Ovary (tissue), 9 donors: ENCODE measurements around the gene SOST. TPM values are rescaled to one million over a fixed set of nuclear protein-coding genes. Genes with fewer than 3 reads are reported as not detected.

Experiments
- DNase-seq, 5 donors: peaks; one replicate each; pipeline ENCODE4 v3.0.0-alpha.2; 2019 to 2020
- H3K27ac ChIP-seq, 2 donors: fragments of 200-600 bp; one replicate each; pipeline versions ENCODE4 v1.5.1 to v1.8.0; 2019 to 2022
- H3K27me3 ChIP-seq: fragments of 200-600 bp; one replicate; pipeline ENCODE4 v1.8.0; 2022
- H3K36me3 ChIP-seq: fragments of 200-600 bp; sonication (generic); one replicate; pipeline ENCODE4 v1.5.1; 2019
- H3K4me1 ChIP-seq: one replicate; pipeline ENCODE4 v1.8.1; 2013; ENCODE audit warnings: mild to moderate bottlenecking, moderate library complexity; ENCODE audit not compliant: insufficient read depth
- H3K4me3 ChIP-seq: fragments of 200-600 bp; sonication (generic); one replicate; pipeline ENCODE4 v1.5.1; 2017
- H3K9me3 ChIP-seq, 2 donors: fragments of 200-600 bp in 1 of 2; sonication (generic) in 1 of 2; one replicate each; pipeline versions ENCODE4 v1.5.1 to v1.8.1; 2013 to 2019; ENCODE audit warnings: mild to moderate bottlenecking in 1 of 2, moderate library complexity in 1 of 2
- EP300 ChIP-seq: sonication (generic); formaldehyde crosslinking; IDR thresholded peaks from one replicate; pipeline ENCODE4 v1.6.1; 2017; ENCODE audit warnings: antibody characterized with exemption
- POLR2A ChIP-seq: fragments of 450-650 bp; IDR thresholded peaks from one replicate; pipeline ENCODE4 v1.6.1; 2017; ENCODE audit warnings: antibody characterized with exemption, mild to moderate bottlenecking, moderate library complexity
- WGBS, 3 donors: extraction: QIAGEN DNeasy Blood & Tissue Kit in 1 of 3; methylation state at CpG; one replicate each; pipeline versions ENCODE4 v1.1.5 to v1.1.7; 2013 to 2017; 5-methylcytosine and 5-hydroxymethylcytosine counted together
- intact Hi-C, 4 donors: fragments of 100-400 bp; cut with DNase I; formaldehyde crosslinking; loops; one replicate each; pipeline versions ENCODE4 v1.11.0 to v1.15.1; 2022 to 2023
- polyA plus RNA-seq, 2 donors: library from polyadenylated mRNA; stranded (reverse); fragments of 200-250 nt in 1 of 2; fragments of 350-450 nt in 1 of 2; fragmentation: Illumina TruSeq in 1 of 2; extraction: RNeasy Lipid Tissue Mini Kit (QIAGEN cat#74804) in 1 of 2; gene quantifications; one replicate each; pipeline ENCODE4 v1.2.3, GENCODE V29; 2013 to 2014
- total RNA-seq, 7 donors: library from RNA; depleted of rRNA in 2 of 7; stranded (reverse); fragments of >200 nt in 2 of 7; fragmentation: NEBNext Ultra II Directional in 3 of 7; extraction: Animal tissue kit (Norgen Biotek cat#: 25700) in 3 of 7; gene quantifications; one replicate each; pipeline versions ENCODE4 v1.1.0 to v1.2.4, GENCODE V29; 2016 to 2023
- TF ChIP-seq, protein P1 (sequence below), 3 donors: fragments of 450-650 bp in 2 of 3; fragments of 200-600 bp in 1 of 3; IDR thresholded peaks; one replicate each; pipeline versions ENCODE4 v1.5.1 to v1.8.0; 2016 to 2022; ENCODE audit warnings: antibody characterized with exemption in 3 of 3, mild to moderate bottlenecking in 1 of 3
- donor health status: DM: no; HTN: no; CAD: no; lungs with moderate emphysema.
- donor health status: DM: no; HTN: no; CAD: no.
- donor health status: Bipolar disorder and iron deficiency.
- donor health status: DM: yes; HTN: yes; CAD: no.
- donor health status: DM: no; HTN: no; CAD: no.
- donor health status: DM: yes; HTN: yes; CAD: no.

The SOST gene
- total and polyA plus RNA-seq, 9 donors, result 0.30 TPM; not detected in 8

DNA sequence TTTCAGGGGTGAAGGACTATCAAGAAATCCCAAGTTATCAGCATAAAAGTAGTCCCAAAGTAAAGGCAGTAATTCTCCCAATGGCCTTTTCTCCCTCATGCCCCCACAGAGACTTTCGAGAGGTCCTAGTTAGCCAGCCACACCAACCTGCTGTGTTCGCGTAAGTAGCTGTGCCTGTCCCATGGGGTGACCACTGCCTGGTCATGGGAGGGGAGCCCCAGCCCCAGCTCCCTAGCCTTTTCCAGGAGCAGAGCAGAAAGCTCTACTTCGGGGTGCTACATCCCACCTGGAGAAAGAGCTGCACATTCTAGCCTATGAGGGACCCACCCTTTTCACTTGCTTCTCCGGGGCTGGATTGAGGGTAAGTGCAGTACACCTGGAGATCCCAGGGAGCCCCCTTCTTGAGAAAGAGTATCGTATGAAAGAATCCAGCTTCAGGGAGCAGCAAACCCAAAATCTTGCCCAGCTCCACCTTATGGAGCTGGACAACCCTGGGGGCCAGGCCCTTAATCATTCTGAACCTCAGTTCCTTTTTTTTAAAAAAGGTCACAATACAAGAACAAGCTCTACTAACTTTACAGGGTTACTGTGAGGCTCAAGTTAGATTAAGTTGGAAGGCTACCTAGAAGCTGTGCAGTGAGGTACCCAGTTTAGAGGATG, 8.6 kb upstream of the SOST start:
- Histone ChIP-seq H3K4me1 (no peaks in the 10 kb centered on the region), H3K27me3 (no peaks in the 10 kb centered on the region), H3K9me3 (no peaks in the 10 kb centered on the region), H3K4me3 (no peak overlapping the region), H3K36me3 (no peaks in the 10 kb centered on the region), H3K27ac (no peak overlapping the region)
- intact Hi-C loops, result loop anchor here in 1 of 4 donors (10.0 kb wide), 1 partner anchor 192 kb away; no protein-coding TSS in a partner anchor
- no peak for DNase-seq
- 76 to 85% (median 79%) methylated on average over 6 of the region's 6 CpGs for WGBS, 3 donors
- TF ChIP-seq, protein P1, sequence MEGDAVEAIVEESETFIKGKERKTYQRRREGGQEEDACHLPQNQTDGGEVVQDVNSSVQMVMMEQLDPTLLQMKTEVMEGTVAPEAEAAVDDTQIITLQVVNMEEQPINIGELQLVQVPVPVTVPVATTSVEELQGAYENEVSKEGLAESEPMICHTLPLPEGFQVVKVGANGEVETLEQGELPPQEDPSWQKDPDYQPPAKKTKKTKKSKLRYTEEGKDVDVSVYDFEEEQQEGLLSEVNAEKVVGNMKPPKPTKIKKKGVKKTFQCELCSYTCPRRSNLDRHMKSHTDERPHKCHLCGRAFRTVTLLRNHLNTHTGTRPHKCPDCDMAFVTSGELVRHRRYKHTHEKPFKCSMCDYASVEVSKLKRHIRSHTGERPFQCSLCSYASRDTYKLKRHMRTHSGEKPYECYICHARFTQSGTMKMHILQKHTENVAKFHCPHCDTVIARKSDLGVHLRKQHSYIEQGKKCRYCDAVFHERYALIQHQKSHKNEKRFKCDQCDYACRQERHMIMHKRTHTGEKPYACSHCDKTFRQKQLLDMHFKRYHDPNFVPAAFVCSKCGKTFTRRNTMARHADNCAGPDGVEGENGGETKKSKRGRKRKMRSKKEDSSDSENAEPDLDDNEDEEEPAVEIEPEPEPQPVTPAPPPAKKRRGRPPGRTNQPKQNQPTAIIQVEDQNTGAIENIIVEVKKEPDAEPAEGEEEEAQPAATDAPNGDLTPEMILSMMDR (IDR thresholded peaks at IDR 0.05), result no peak
- TF ChIP-seq POLR2A, result no peak
- TF ChIP-seq EP300, result no peak

GRCh38 chr17:43766413-43767052, 7.9 kb upstream of the SOST start:
- H3K9me3 ChIP-seq, result no peaks in the 10 kb centered on the region
- WGBS, 3 donors, result 54 to 58% (median 55%) methylated on average over 7 of the region's 7 CpGs
- intact Hi-C loops, result loop anchor here in 1 of 4 donors (10.0 kb wide), 1 partner anchor 192 kb away; no protein-coding TSS in a partner anchor
- H3K4me1 ChIP-seq, result no peaks in the 10 kb centered on the region
- no peaks in the 10 kb centered on the region for H3K27me3 ChIP-seq
- no peak overlapping the region for H3K27ac ChIP-seq
- no peak overlapping the region for H3K4me3 ChIP-seq
- no peaks in the 10 kb centered on the region for H3K36me3 ChIP-seq
- peak in 4 of 5 donors; percentile 29 to 70 (median 57) for DNase-seq
- TF ChIP-seq EP300 (no peak), POLR2A (no peak)
- TF ChIP-seq, protein P1 (IDR thresholded peaks at IDR 0.05), result peak; percentile 41 to 56 (median 48)

DNA sequence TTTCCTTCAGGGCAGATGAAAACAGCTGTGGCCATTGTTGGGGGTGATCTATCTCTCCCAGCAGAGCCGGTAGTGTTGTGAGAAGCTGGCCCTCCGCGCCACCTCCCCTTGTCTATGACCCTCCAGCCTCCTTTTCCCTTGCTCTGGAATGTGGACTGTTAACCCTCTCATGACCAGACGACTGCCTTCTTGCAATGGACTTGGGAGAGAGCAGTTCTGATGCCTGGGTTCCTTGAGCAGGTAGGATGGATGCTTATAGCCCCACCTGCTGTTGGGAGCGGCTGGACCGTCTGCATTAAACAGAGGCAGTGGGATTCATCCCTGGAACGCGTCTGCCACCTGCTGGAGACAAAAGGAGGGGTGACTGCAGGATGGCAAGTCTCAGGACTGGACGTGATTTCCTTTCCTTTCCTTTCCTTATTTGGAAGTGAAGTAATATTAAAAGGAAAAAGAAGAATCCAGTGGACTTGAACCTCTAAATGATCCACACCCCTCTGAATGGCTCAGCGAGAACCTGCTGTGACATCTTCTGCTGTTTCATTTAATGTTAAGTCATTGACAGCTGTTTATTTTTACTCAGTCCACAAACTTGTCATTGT, 1.8 kb upstream of the SOST start:
- Histone ChIP-seq H3K4me3 (no peak overlapping the region), H3K4me1 (peaks cover 2% of the 10 kb centered on the region), H3K36me3 (no peaks in the 10 kb centered on the region), H3K27me3 (no peaks in the 10 kb centered on the region), H3K27ac (no peak overlapping the region), H3K9me3 (no peaks in the 10 kb centered on the region)
- DNase-seq, result peak; percentile 84 to 93 (median 90)
- TF ChIP-seq POLR2A, result no peak
- TF ChIP-seq, protein P1 (IDR thresholded peaks at IDR 0.05), result peak; percentile 85 to 94 (median 88)
- WGBS, 3 donors, result 0 to 2% (median 1%) methylated on average over 10 of the region's 10 CpGs
- intact Hi-C loops, result loop anchor here in 1 of 4 donors (10.0 kb wide), 1 partner anchor 186 kb away; no protein-coding TSS in a partner anchor

DNA sequence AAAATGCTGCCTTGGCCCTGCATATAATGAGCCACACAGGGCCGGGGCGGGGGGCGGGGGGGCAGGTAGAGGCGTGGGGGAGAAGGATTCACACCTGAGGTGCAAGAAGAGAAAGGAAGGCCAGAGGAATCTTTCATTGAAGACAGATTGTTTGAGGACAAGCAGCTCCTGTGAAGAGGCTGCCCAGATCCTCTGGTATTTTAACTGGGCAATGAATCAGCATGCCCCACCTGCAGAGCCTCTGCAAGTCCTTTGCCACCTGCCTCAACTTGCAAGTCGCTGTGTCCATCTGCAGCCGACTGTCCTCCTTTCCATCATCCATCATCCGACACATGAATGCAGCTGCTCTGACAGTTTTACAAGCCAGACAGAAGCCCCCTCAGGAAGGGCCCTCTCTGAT, 1.2 kb upstream of the SOST start:
- H3K36me3 ChIP-seq, result no peaks in the 10 kb centered on the region
- DNase-seq, result no peak

More for the DNA sequence above, 1.2 kb upstream of the SOST start:
- no peak for TF ChIP-seq EP300
- TF ChIP-seq POLR2A, result no peak
- TF ChIP-seq, protein P1 (IDR thresholded peaks at IDR 0.05), result no peak
- no peaks in the 10 kb centered on the region for H3K9me3 ChIP-seq
- intact Hi-C loops, result loop anchor here (2.0 to 10.0 kb wide), 6 partner anchors 48 to 185 kb away; no protein-coding TSS in a partner anchor
- H3K4me1 ChIP-seq, result peaks cover 4% of the 10 kb centered on the region
- no peak overlapping the region for H3K27ac ChIP-seq
- H3K4me3 ChIP-seq, result no peak overlapping the region
- no peaks in the 10 kb centered on the region for H3K27me3 ChIP-seq
- WGBS, 3 donors, result 42 to 57% (median 46%) methylated on average over 7 of the region's 7 CpGs
